HEK293 (cell line): Measurements from ENCODE around the gene PPAT.

Experiments
- CTCF ChIA-PET: fragments of 350-600 bp; formaldehyde crosslinking; extraction: SDS; loops from one replicate; lab custom pipeline; 2021; ENCODE audit warnings: antibody characterized with exemption; lab: Yijun Ruan, JAX
- POLR2A ChIA-PET: fragments of 300-600 bp; formaldehyde crosslinking; extraction: SDS; loops from one replicate; lab custom pipeline; 2020; ENCODE audit warnings: antibody characterized with exemption, inconsistent platforms; lab: Yijun Ruan, JAX
- H3K27ac ChIP-seq: fragments of 200-500 bp; sonication (Bioruptor generic); 2 replicates; pipeline ENCODE4 v1.5.1; 2014; ENCODE audit warnings: low read depth, low read length, control low read depth, inconsistent platforms; ENCODE audit errors: extremely low read depth
- H3K36me3 ChIP-seq, 2 experiments: fragments of 200-500 bp in 1 of 2; sonication (Bioruptor generic) in 1 of 2; 1 replicate in 1 of 2; 2 replicates in 1 of 2; pipeline ENCODE4 v1.5.1; 2014 to 2017; ENCODE audit warnings: inconsistent platforms in 2 of 2, low read length in 2 of 2; ENCODE audit not compliant: control insufficient read depth in 2 of 2, insufficient read depth in 1 of 2
- H3K4me1 ChIP-seq: fragments of 200-500 bp; sonication (Bioruptor generic); 2 replicates; pipeline ENCODE4 v1.5.1; 2014; ENCODE audit warnings: mild to moderate bottlenecking, low read length, inconsistent platforms; ENCODE audit not compliant: control insufficient read depth, insufficient read depth
- H3K4me3 ChIP-seq: 2 replicates; pipeline ENCODE4 v1.5.1; 2011; ENCODE audit warnings: low read depth, mild to moderate bottlenecking, control low read depth, low read length, moderate library complexity
- H3K9me3 ChIP-seq: fragments of 200-500 bp; sonication (Bioruptor generic); 2 replicates; pipeline ENCODE4 v1.5.1; 2014; ENCODE audit warnings: low read depth, low read length, inconsistent platforms; ENCODE audit not compliant: control insufficient read depth, insufficient read depth
- FEZF1 ChIP-seq: fragments of 450-650 bp; formaldehyde crosslinking; IDR thresholded peaks from 2 replicates; pipeline ENCODE4 v1.5.1; 2016; ENCODE audit warnings: missing biosample characterization, missing genetic modification characterization
- RBAK ChIP-seq: fragments of 450-650 bp; formaldehyde crosslinking; IDR thresholded peaks from 2 replicates; pipeline ENCODE4 v1.5.1; 2016; ENCODE audit warnings: missing biosample characterization, missing genetic modification characterization
- SCRT2 ChIP-seq: fragments of 450-650 bp; formaldehyde crosslinking; IDR thresholded peaks from 2 replicates; pipeline ENCODE4 v1.5.1; 2016; ENCODE audit warnings: missing biosample characterization, missing genetic modification characterization
- SP7 ChIP-seq: fragments of 450-650 bp; formaldehyde crosslinking; IDR thresholded peaks from 2 replicates; pipeline ENCODE4 v1.5.1; 2016; ENCODE audit warnings: missing biosample characterization, missing genetic modification characterization
- TCF7L2 ChIP-seq: IDR thresholded peaks from 2 replicates; pipeline ENCODE4 v1.6.1; 2011; ENCODE audit warnings: low read depth, mild to moderate bottlenecking, inconsistent platforms, low read length, moderate library complexity, borderline replicate concordance
- YY2 ChIP-seq: fragments of 450-650 bp; formaldehyde crosslinking; IDR thresholded peaks from 2 replicates; pipeline ENCODE4 v1.5.1; 2016; ENCODE audit warnings: missing biosample characterization, missing genetic modification characterization
- ZBTB17 ChIP-seq: fragments of 450-650 bp; formaldehyde crosslinking; IDR thresholded peaks from 2 replicates; pipeline ENCODE4 v1.5.1; 2016; ENCODE audit warnings: missing biosample characterization, missing genetic modification characterization
- ZBTB20 ChIP-seq: fragments of 450-650 bp; formaldehyde crosslinking; IDR thresholded peaks from 2 replicates; pipeline ENCODE4 v1.5.1; 2016; ENCODE audit warnings: missing biosample characterization, missing genetic modification characterization
- ZBTB48 ChIP-seq: fragments of 450-650 bp; formaldehyde crosslinking; IDR thresholded peaks from 2 replicates; pipeline ENCODE4 v1.5.1; 2016; ENCODE audit warnings: missing biosample characterization, missing genetic modification characterization
- ZNF174 ChIP-seq: fragments of 450-650 bp; formaldehyde crosslinking; IDR thresholded peaks from 2 replicates; pipeline ENCODE4 v1.5.0; 2017; ENCODE audit warnings: missing biosample characterization, mild to moderate bottlenecking, missing genetic modification characterization
- ZNF354C ChIP-seq: fragments of 450-650 bp; formaldehyde crosslinking; IDR thresholded peaks from 2 replicates; pipeline ENCODE4 v1.5.1; 2016; ENCODE audit warnings: missing biosample characterization, missing genetic modification characterization, low read depth, borderline replicate concordance
- ZNF529 ChIP-seq: fragments of 450-650 bp; formaldehyde crosslinking; IDR thresholded peaks from 2 replicates; pipeline ENCODE4 v1.5.1; 2017; ENCODE audit warnings: missing genetic modification characterization, missing biosample characterization; ENCODE audit not compliant: insufficient replicate concordance
- ZNF600 ChIP-seq: fragments of 450-650 bp; formaldehyde crosslinking; IDR thresholded peaks from 2 replicates; pipeline ENCODE4 v1.5.1; 2016; ENCODE audit warnings: missing biosample characterization, missing genetic modification characterization
- ZXDB ChIP-seq: fragments of 450-650 bp; formaldehyde crosslinking; IDR thresholded peaks from 2 replicates; pipeline ENCODE4 v1.5.1; 2016; ENCODE audit warnings: missing biosample characterization, missing genetic modification characterization
- TF ChIP-seq, protein P1 (sequence below): fragments of 450-650 bp; formaldehyde crosslinking; IDR thresholded peaks from 2 replicates; pipeline ENCODE4 v1.5.1; 2016; ENCODE audit warnings: missing biosample characterization, missing genetic modification characterization
- TF ChIP-seq, protein P2 (sequence below): fragments of 450-650 bp; formaldehyde crosslinking; IDR thresholded peaks from 2 replicates; pipeline ENCODE4 v1.5.1; 2016; ENCODE audit warnings: missing biosample characterization, missing genetic modification characterization

The PPAT gene

DNA sequence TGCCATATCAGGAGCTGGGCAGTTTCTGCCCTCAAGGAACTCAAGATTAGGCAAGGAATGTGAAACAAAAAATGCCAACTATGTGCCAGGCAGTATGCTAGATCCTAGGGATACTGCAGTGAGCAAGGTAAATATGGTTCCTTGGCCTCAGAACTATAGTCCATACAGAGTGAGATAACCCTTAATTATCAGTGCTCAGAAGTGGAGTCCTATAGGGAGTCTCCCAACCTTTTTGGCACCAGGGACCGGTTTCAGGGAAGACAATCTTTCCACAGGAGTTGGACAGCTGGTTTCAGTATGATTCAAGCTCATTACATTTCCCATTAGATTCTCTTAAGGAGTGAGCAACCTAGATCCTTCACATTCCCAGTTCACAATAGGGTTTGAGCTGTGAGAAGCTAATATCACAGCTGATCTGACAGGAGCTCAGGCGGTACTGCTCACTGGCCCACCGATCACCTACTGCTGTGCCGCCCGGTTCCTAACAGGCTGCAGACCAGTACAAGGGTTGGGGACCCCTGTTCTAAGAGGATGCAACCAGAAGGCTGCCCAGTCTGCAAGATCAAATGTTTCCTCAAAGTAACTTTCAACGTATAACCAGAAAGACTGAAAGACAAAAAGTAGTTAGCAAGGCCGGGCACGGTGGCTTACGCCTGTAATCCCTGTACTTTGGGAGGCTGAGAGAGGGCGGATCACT lies 30.3 kb upstream of the PPAT start:
- POLR2A ChIA-PET: interaction anchor here (0.6 to 1.9 kb wide), 7 partner anchors 8 to 298 kb away, joined by 3 to 14 read pairs (median 4); partner anchors contain the start of genes AASDH, PAICS and PPAT
- Histone ChIP-seq H3K36me3 (peaks cover 7 to 44% of the 10 kb centered on the region in 2 experiments; a peak in 2 of 3 replicates), H3K27ac (no peak overlapping the region)

DNA sequence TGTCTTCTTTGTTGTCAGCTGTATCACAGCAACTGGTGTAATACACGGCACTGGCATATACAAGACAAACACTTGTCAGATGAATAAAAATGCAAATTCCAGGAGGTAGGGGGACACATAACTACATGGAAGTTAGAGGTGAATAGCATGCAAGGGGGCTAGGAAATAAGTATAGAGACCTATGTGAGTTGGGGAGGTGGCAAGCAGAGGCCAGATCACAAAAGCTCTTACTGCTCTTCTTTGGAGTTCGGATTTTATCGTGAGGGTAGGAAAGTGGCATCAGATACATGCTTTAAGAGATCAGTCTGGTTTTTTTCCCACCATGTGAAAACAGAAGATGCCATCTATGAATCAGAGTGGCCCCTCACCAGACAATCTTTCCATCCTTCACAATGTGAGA lies 29.2 kb upstream of the PPAT start:
- Histone ChIP-seq H3K4me1 (no peaks in the 10 kb centered on the region), H3K4me3 (no peak overlapping the region), H3K36me3 (peaks cover 10 to 44% of the 10 kb centered on the region in 2 experiments; a peak in 2 of 3 replicates), H3K27ac (no peak overlapping the region), H3K9me3 (no peaks in the 10 kb centered on the region)
- CTCF ChIA-PET: no interaction called here
- TF ChIP-seq ZNF354C (tag by site-specific recombination): no peak
- no peak for TF ChIP-seq ZXDB
- no peak for TF ChIP-seq RBAK (tag by site-specific recombination)
- TF ChIP-seq SCRT2 (tag by site-specific recombination): peak; percentile 38; the same call in 1 of the 2 replicates
- TF ChIP-seq, protein P1, sequence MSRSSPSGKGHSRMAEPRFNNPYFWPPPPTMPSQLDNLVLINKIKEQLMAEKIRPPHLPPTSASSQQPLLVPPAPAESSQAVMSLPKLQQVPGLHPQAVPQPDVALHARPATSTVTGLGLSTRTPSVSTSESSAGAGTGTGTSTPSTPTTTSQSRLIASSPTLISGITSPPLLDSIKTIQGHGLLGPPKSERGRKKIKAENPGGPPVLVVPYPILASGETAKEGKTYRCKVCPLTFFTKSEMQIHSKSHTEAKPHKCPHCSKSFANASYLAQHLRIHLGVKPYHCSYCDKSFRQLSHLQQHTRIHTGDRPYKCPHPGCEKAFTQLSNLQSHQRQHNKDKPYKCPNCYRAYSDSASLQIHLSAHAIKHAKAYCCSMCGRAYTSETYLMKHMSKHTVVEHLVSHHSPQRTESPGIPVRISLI: no peak
- no peak for TF ChIP-seq TCF7L2
- TF ChIP-seq ZBTB20: no peak
- TF ChIP-seq ZNF174 (tag by site-specific recombination): no peak
- POLR2A ChIA-PET: interaction anchor here (1.0 kb wide), 1 partner anchor 27 kb away, joined by 3 read pairs; no protein-coding TSS in a partner anchor

More for the DNA sequence above, 30.3 kb upstream of the PPAT start:
- Histone ChIP-seq H3K4me1 (no peaks in the 10 kb centered on the region), H3K4me3 (peak overlapping the region; percentile 87), H3K9me3 (no peaks in the 10 kb centered on the region)
- CTCF ChIA-PET: interaction anchor here (0.6 kb wide), 1 partner anchor 11 kb away, joined by 3 read pairs; no protein-coding TSS in a partner anchor
- TF ChIP-seq FEZF1: no peak
- peak; percentile 49; the same call in 1 of the 2 replicates for TF ChIP-seq ZBTB48
- TF ChIP-seq YY2 (tag by site-specific recombination): no peak
- TF ChIP-seq ZNF529 (tag by site-specific recombination): no peak
- TF ChIP-seq ZBTB17 (tag by site-specific recombination): peak; percentile 7; the same call in 1 of the 2 replicates
- TF ChIP-seq, protein P2, sequence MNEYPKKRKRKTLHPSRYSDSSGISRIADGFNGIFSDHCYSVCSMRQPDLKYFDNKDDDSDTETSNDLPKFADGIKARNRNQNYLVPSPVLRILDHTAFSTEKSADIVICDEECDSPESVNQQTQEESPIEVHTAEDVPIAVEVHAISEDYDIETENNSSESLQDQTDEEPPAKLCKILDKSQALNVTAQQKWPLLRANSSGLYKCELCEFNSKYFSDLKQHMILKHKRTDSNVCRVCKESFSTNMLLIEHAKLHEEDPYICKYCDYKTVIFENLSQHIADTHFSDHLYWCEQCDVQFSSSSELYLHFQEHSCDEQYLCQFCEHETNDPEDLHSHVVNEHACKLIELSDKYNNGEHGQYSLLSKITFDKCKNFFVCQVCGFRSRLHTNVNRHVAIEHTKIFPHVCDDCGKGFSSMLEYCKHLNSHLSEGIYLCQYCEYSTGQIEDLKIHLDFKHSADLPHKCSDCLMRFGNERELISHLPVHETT (tag by site-specific recombination): no peak
- TF ChIP-seq, protein P1: no peak
- TF ChIP-seq SP7 (tag by site-specific recombination): peak; percentile 53; the same call in 1 of the 2 replicates
- 0 out of 2 replicates have a peak, but pooled peaks have one; percentile 42 for TF ChIP-seq ZNF600

DNA sequence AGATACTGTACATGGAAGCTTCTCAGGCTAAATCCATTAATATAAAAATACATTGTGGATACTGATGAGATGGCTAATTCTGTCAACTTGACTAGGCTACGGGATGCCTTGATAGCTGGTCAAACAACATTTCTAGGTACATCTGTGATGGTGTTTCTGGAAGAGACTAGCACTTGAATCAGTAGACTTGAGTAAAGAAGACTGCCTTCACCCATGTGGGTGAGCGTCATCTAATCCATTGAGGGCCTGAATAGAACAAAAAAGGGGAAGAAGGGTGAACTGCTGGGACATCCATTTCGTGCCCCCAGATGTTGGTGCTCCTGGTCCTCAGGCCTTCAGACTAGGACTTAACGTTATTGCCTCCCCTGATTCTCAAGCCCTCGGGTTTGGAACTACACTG lies 28.3 kb upstream of the PPAT start:
- H3K4me3 ChIP-seq: no peak overlapping the region
- no peak overlapping the region for H3K27ac ChIP-seq
- no peak for TF ChIP-seq ZNF174 (tag by site-specific recombination)
- POLR2A ChIA-PET: no interaction called here
- no peaks in the 10 kb centered on the region for H3K9me3 ChIP-seq
- CTCF ChIA-PET: no interaction called here
- H3K4me1 ChIP-seq: no peaks in the 10 kb centered on the region
- peaks cover 16 to 51% of the 10 kb centered on the region in 2 experiments; a peak in 2 of 3 replicates for H3K36me3 ChIP-seq
